Measurements from ENCODE around the gene SEMA4D.

DNA sequence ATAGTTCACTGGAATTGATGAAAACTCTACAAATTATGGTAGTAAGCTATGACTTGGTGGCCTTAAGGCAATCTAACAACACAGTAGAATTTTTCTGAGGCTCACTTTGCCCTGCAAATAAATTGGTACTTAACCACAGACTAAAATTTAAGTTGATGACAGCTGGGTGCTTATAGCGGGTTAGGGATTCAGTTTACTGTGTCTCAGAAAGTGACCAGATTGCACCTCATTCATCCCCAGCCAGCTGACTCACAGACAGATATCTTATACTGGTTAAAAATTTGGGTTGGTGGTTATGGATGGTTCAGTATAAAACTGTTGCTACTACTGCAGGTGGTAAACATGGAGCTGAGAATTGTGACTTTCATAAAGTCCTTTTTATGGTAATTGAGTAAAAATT lies 184.1 kb downstream of the SEMA4D start:
- TF ChIP-seq, protein P1, sequence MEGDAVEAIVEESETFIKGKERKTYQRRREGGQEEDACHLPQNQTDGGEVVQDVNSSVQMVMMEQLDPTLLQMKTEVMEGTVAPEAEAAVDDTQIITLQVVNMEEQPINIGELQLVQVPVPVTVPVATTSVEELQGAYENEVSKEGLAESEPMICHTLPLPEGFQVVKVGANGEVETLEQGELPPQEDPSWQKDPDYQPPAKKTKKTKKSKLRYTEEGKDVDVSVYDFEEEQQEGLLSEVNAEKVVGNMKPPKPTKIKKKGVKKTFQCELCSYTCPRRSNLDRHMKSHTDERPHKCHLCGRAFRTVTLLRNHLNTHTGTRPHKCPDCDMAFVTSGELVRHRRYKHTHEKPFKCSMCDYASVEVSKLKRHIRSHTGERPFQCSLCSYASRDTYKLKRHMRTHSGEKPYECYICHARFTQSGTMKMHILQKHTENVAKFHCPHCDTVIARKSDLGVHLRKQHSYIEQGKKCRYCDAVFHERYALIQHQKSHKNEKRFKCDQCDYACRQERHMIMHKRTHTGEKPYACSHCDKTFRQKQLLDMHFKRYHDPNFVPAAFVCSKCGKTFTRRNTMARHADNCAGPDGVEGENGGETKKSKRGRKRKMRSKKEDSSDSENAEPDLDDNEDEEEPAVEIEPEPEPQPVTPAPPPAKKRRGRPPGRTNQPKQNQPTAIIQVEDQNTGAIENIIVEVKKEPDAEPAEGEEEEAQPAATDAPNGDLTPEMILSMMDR (IDR thresholded peaks at IDR 0.05; ENCODE audit: poor library complexity, severe bottlenecking), result no peak
- TF ChIP-seq EP300 (conservative IDR thresholded peaks at IDR 0.05; ENCODE audit: poor library complexity, severe bottlenecking), result no peak
- TF ChIP-seq POLR2AphosphoS5 (IDR thresholded peaks at IDR 0.05), result no peak
- TF ChIP-seq EZH2 (IDR thresholded peaks at IDR 0.05; ENCODE audit: borderline replicate concordance, insufficient read depth, low read length, poor library complexity, severe bottlenecking), result no peak
- no peak for TF ChIP-seq RAD21 (conservative IDR thresholded peaks at IDR 0.05)
- no peak for TF ChIP-seq REST (IDR thresholded peaks at IDR 0.05; ENCODE audit: borderline replicate concordance)
- no peak for TF ChIP-seq MXI1 (conservative IDR thresholded peaks at IDR 0.05; ENCODE audit: poor library complexity, severe bottlenecking)
- TF ChIP-seq SMC3 (conservative IDR thresholded peaks at IDR 0.05; ENCODE audit: poor library complexity), result no peak
- TF ChIP-seq TAF1 (IDR thresholded peaks at IDR 0.05; ENCODE audit: low read depth), result no peak
